HCT116 (cell line): ENCODE results near the gene MDFIC2. TPM values are rescaled to one million over a fixed set of nuclear protein-coding genes. Genes with fewer than 3 reads are reported as not detected.
A peak's percentile ranks its signal among the peaks of the same experiment; 100 is the strongest.

Experiments
- ATAC-seq: fragments of 200-7000 bp; cut with Tn5 transposase; 2 replicates; pipeline ENCODE4 v1.9.1; 2020; ENCODE audit warnings: mild to moderate bottlenecking, moderate library complexity
- BruUV-seq: library from RNA; stranded (reverse); fragments of 400-500 nt; replicated peaks from 2 replicates; lab custom pipeline; 2021; lab: Mats Ljungman, UMichigan
- CTCF ChIA-PET: fragments of 300-600 bp; sonication (Branson Sonifier 250); formaldehyde crosslinking; loops from one replicate; lab custom pipeline; 2021; ENCODE audit warnings: antibody characterized with exemption; lab: Charles Lee
- POLR2A ChIA-PET: fragments of 300-600, 350-600 bp; sonication (Branson Sonifier 250); formaldehyde crosslinking; loops from one replicate; lab custom pipeline; 2021; ENCODE audit warnings: antibody characterized with exemption; lab: Charles Lee
- RAD21 ChIA-PET, 2 experiments: fragments of 300-600 bp; sonication (Branson Sonifier 250); formaldehyde crosslinking; loops; one replicate each; lab custom pipeline; 2023; ENCODE audit warnings: low total read pairs in 2 of 2; ENCODE audit not compliant: uncharacterized antibody in 2 of 2, unreplicated experiment in 2 of 2, low non-redundant PET in 1 of 2; lab: Charles Lee
- DNase-seq: peaks from one replicate; pipeline ENCODE4 v3.0.0-alpha.2; 2010; ENCODE audit warnings: low read depth, low spot score
- H2AFZ ChIP-seq: fragments of 200-600 bp; shearing (Covaris generic), sonication (generic); 2 replicates; pipeline ENCODE4 v1.6.1; 2017; ENCODE audit warnings: low read depth, mixed run types, mixed read lengths, antibody characterized with exemption, low read length; ENCODE audit not compliant: poor library complexity, severe bottlenecking
- H3K27ac ChIP-seq: 2 replicates; pipeline ENCODE4 v1.5.1; 2012; ENCODE audit warnings: low read depth, low read length
- H3K27me3 ChIP-seq: fragments of 200-600 bp; sonication (generic); 2 replicates; pipeline ENCODE4 v1.6.1; 2016; ENCODE audit warnings: mixed run types, low read length, mixed read lengths; ENCODE audit not compliant: insufficient read depth
- H3K36me3 ChIP-seq, 2 experiments: fragments of 200-500 bp in 1 of 2; fragments of 200-600 bp in 1 of 2; sonication (Bioruptor generic) in 1 of 2; sonication (generic) in 1 of 2; 2 replicates each; pipeline versions ENCODE4 v1.5.1 to v1.6.1; 2014 to 2016; ENCODE audit warnings: low read length in 2 of 2, inconsistent platforms in 1 of 2, mixed read lengths in 1 of 2, mixed run types in 1 of 2; ENCODE audit not compliant: insufficient read depth in 2 of 2, control insufficient read depth in 1 of 2
- H3K4me1 ChIP-seq, 2 experiments: fragments of 200-600 bp in 1 of 2; sonication (generic) in 1 of 2; 2 replicates each; pipeline versions ENCODE4 v1.5.1 to v1.6.1; 2012 to 2017; ENCODE audit warnings: low read length in 2 of 2, inconsistent platforms in 1 of 2, mild to moderate bottlenecking in 1 of 2, mixed read lengths in 1 of 2, mixed run types in 1 of 2, moderate library complexity in 1 of 2; ENCODE audit not compliant: insufficient read depth in 2 of 2, control insufficient read depth in 1 of 2
- H3K4me2 ChIP-seq: fragments of 200-600 bp; sonication (generic); 2 replicates; pipeline ENCODE4 v1.6.1; 2017; ENCODE audit warnings: mixed run types, low read length, mixed read lengths
- H3K4me3 ChIP-seq, 2 experiments: fragments of 200-600 bp in 1 of 2; sonication (generic) in 1 of 2; replicated peaks in 1 of 2; 2 replicates each; pipeline ENCODE4 v1.5.1; 2011 to 2016; ENCODE audit warnings: low read length in 2 of 2, control low read depth in 1 of 2, low read depth in 1 of 2, mild to moderate bottlenecking in 1 of 2, mixed read lengths in 1 of 2, mixed run types in 1 of 2
- H3K79me2 ChIP-seq: fragments of 200-600 bp; sonication (generic); 2 replicates; pipeline ENCODE4 v1.6.1; 2017; ENCODE audit warnings: mild to moderate bottlenecking, mixed run types, low read length, moderate library complexity, mixed read lengths; ENCODE audit not compliant: insufficient read depth
- H3K9ac ChIP-seq: fragments of 200-600 bp; sonication (generic); 2 replicates; pipeline ENCODE4 v1.6.1; 2016; ENCODE audit warnings: low read length, mixed read lengths
- H3K9me2 ChIP-seq: fragments of 200-600 bp; sonication (generic), shearing (Covaris generic); 2 replicates; pipeline ENCODE4 v1.6.1; 2017; ENCODE audit warnings: mixed run types, mild to moderate bottlenecking, moderate library complexity; ENCODE audit not compliant: insufficient read depth
- H3K9me3 ChIP-seq, 2 experiments: fragments of 200-500 bp in 1 of 2; fragments of 200-600 bp in 1 of 2; sonication (Bioruptor generic) in 1 of 2; sonication (generic) in 1 of 2; 2 replicates each; pipeline ENCODE4 v1.6.1; 2014 to 2017; ENCODE audit warnings: low read length in 2 of 2, mixed read lengths in 2 of 2, inconsistent platforms in 1 of 2, low read depth in 1 of 2, mild to moderate bottlenecking in 1 of 2, mixed run types in 1 of 2, moderate library complexity in 1 of 2; ENCODE audit not compliant: control insufficient read depth in 1 of 2, insufficient read depth in 1 of 2
- H4K20me1 ChIP-seq: fragments of 200-600 bp; sonication (generic), shearing (Covaris generic); 2 replicates; pipeline ENCODE4 v1.6.1; 2017; ENCODE audit warnings: mixed run types, mild to moderate bottlenecking, moderate library complexity; ENCODE audit not compliant: insufficient read depth
- EGR1 ChIP-seq: IDR thresholded peaks from 2 replicates; pipeline ENCODE4 v1.6.1; 2012; ENCODE audit warnings: low read depth
- EZH2phosphoT487 ChIP-seq: fragments of 200-600 bp; IDR thresholded peaks from 2 replicates; pipeline ENCODE4 v1.6.1; 2018; ENCODE audit warnings: antibody characterized with exemption, borderline replicate concordance
- POLR2AphosphoS5 ChIP-seq: IDR thresholded peaks from 2 replicates; pipeline ENCODE4 v1.6.1; 2011; ENCODE audit warnings: mild to moderate bottlenecking, low read depth, low read length, moderate library complexity
- SIN3A ChIP-seq: IDR thresholded peaks from 2 replicates; pipeline ENCODE4 v1.6.1; 2012; ENCODE audit warnings: low read depth
- SRF ChIP-seq: IDR thresholded peaks from 2 replicates; pipeline ENCODE4 v1.6.1; 2012; ENCODE audit warnings: low read depth
- intact Hi-C: fragments of 100-400 bp; cut with micrococcal nuclease; formaldehyde crosslinking; loops from 2 replicates; pipeline ENCODE4 v1.10.0; 2022
- total RNA-seq: library from RNA; stranded (reverse); gene quantifications from one replicate; pipeline ENCODE4 v1.2.1, GENCODE V29; 2021; ENCODE audit not compliant: unreplicated experiment
- TF ChIP-seq, protein P1 (sequence below): IDR thresholded peaks from 2 replicates; pipeline ENCODE4 v1.6.1; 2012
- TF ChIP-seq, protein P2 (sequence below), 3 experiments: fragments of 200-600 bp in 1 of 3; sonication (generic) in 1 of 3; IDR thresholded peaks in 2 of 3; conservative IDR thresholded peaks in 1 of 3; 2 replicates each; pipeline ENCODE4 v1.5.1; 2012 to 2017; ENCODE audit warnings: low read depth in 2 of 3, low read length in 2 of 3, antibody characterized with exemption in 1 of 3, borderline replicate concordance in 1 of 3, control low read depth in 1 of 3, mild to moderate bottlenecking in 1 of 3, mixed read lengths in 1 of 3, mixed run types in 1 of 3, moderate library complexity in 1 of 3; ENCODE audit not compliant: insufficient read depth in 1 of 3

MDFIC2 gene
- total RNA-seq, 1 experiment from 2014 or later = not detected

DNA sequence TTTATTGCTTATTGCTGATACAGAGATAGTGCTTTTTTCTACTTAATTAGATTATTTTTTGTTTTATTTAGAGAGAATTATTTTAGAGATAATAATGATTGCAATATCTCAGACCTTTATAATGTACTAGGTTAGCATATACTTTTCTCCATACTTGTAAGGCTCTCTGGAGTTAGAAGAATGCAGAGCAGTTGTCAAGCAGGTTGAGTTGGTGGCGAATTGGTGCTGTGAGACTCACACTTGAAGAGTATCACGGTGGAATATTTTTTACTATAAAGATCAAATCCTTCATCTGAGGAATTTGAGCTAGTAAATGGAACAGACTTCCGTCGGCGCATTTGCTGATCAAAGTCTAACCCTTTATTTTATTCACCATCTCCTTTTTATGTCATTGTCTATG is 47.3 kb upstream of the MDFIC2 start:
- no peak for TF ChIP-seq EGR1
- no peak for TF ChIP-seq EZH2phosphoT487
- TF ChIP-seq SIN3A = no peak
- TF ChIP-seq, protein P1, sequence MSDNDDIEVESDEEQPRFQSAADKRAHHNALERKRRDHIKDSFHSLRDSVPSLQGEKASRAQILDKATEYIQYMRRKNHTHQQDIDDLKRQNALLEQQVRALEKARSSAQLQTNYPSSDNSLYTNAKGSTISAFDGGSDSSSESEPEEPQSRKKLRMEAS = no peak
- TF ChIP-seq SRF = no peak
- TF ChIP-seq POLR2AphosphoS5 = no peak
- TF ChIP-seq, all 23 proteins: peak for 0
- Histone ChIP-seq H3K4me2 (no peak overlapping the region), H3K27ac (no peak overlapping the region), H3K9ac (no peak overlapping the region), H3K4me3 (no peak overlapping the region), H4K20me1 (no peaks in the 10 kb centered on the region), H3K27me3 (no peaks in the 10 kb centered on the region), H2AFZ (no peak overlapping the region), H3K36me3 (no peaks in the 10 kb centered on the region), H3K9me2 (no peaks in the 10 kb centered on the region), H3K9me3 (peaks cover 0 to 2% of the 10 kb centered on the region in 2 experiments; a peak in 1 of 4 replicates), H3K4me1 (no peaks in the 10 kb centered on the region), H3K79me2 (no peaks in the 10 kb centered on the region)
- ChIA-PET CTCF (no interaction called here), POLR2A (no interaction called here), RAD21 (no interaction called here)
- no TSS peak for BruUV-seq
- intact Hi-C loops = loop anchor here (5.0 kb wide), 1 partner anchor 292 kb away; no protein-coding TSS in a partner anchor
- DNase-seq (no peak), ATAC-seq (no peak)

DNA sequence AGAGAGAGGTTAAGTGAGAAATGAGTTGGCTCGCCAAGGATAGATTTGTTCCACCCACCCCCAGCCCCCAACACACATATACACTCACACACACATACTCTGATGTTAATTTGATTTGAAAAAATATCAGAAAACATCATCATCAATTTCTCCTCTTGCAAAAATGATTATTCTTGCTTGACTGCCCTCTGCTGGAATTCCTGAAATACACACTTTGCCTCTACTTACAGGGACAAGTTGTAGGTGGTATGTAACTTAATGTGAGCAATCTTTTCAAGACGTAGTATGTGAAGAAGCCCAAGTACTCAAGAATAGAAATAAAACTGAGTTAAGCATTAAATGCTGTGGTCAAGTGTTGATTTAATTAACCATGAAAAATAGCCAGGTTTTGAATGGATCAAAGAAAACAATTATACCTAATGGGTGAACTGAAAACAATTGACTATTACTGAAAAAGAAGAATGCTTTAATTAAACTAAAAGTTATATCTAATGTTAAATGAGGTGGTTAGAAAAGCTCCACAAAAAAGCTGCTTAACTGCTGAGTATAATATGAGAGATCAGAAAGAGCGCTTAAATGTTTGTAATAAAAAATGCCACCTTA is 46.6 kb upstream of the MDFIC2 start:
- ChIA-PET RAD21 (no interaction called here), CTCF (no interaction called here), POLR2A (no interaction called here)
- Histone ChIP-seq H2AFZ (no peak overlapping the region), H3K4me2 (no peak overlapping the region), H3K79me2 (no peaks in the 10 kb centered on the region), H3K4me3 (no peak overlapping the region), H3K4me1 (no peaks in the 10 kb centered on the region), H3K9me3 (no peaks in the 10 kb centered on the region; a peak in 1 of 4 replicates), H3K27ac (no peak overlapping the region), H3K36me3 (no peaks in the 10 kb centered on the region), H3K9me2 (no peaks in the 10 kb centered on the region), H3K9ac (no peak overlapping the region), H4K20me1 (no peaks in the 10 kb centered on the region), H3K27me3 (no peaks in the 10 kb centered on the region)
- no peak for ATAC-seq
- intact Hi-C loops = loop anchor here (5.0 kb wide), 1 partner anchor 292 kb away; no protein-coding TSS in a partner anchor
- peak; percentile 0 for DNase-seq
- BruUV-seq = no TSS peak
- TF ChIP-seq, protein P2, sequence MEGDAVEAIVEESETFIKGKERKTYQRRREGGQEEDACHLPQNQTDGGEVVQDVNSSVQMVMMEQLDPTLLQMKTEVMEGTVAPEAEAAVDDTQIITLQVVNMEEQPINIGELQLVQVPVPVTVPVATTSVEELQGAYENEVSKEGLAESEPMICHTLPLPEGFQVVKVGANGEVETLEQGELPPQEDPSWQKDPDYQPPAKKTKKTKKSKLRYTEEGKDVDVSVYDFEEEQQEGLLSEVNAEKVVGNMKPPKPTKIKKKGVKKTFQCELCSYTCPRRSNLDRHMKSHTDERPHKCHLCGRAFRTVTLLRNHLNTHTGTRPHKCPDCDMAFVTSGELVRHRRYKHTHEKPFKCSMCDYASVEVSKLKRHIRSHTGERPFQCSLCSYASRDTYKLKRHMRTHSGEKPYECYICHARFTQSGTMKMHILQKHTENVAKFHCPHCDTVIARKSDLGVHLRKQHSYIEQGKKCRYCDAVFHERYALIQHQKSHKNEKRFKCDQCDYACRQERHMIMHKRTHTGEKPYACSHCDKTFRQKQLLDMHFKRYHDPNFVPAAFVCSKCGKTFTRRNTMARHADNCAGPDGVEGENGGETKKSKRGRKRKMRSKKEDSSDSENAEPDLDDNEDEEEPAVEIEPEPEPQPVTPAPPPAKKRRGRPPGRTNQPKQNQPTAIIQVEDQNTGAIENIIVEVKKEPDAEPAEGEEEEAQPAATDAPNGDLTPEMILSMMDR (IDR thresholded peaks at IDR 0.05 in 2 of 3, conservative IDR thresholded peaks at IDR 0.05 in 1 of 3; ENCODE audit: borderline replicate concordance in 1 of 3, insufficient read depth in 1 of 3, low read depth in 2 of 3, low read length in 2 of 3) = peak in 2 of 3 experiments; percentile 36 to 50; a peak in 4 of 6 replicates
- no peak for TF ChIP-seq SRF
